ENCODE data around the gene TBCCD1. TPM values are rescaled to one million over a fixed set of nuclear protein-coding genes. Genes with fewer than 3 reads are reported as not detected.

TBCCD1 gene
- total and polyA plus RNA-seq, 8 donors, result 11.6 to 23.0 (median 19.2) TPM

DNA sequence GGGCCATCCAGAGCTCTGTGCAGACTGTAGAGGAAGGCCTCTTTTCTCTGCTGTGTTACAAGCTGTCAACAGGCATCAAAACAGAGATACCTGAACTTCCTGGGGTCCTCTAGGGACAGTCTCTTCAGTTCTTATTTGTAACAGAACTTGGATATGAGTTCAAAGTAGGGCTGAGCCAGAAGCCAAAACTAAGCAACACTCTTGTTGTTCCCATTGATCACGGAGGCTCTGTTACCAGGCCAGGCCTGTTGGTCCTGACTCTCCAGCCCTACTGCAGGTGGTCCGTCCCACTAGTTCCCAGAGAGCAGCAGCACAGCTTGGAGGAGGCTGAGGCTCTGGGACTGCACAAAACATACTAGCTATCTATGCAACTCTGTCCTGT lies 32.6 kb upstream of the TBCCD1 start:
- no peaks in the 10 kb centered on the region for H3K4me1 ChIP-seq
- no peak for ATAC-seq
- intact Hi-C loops (cut with DNase I), result no loop called here

DNA sequence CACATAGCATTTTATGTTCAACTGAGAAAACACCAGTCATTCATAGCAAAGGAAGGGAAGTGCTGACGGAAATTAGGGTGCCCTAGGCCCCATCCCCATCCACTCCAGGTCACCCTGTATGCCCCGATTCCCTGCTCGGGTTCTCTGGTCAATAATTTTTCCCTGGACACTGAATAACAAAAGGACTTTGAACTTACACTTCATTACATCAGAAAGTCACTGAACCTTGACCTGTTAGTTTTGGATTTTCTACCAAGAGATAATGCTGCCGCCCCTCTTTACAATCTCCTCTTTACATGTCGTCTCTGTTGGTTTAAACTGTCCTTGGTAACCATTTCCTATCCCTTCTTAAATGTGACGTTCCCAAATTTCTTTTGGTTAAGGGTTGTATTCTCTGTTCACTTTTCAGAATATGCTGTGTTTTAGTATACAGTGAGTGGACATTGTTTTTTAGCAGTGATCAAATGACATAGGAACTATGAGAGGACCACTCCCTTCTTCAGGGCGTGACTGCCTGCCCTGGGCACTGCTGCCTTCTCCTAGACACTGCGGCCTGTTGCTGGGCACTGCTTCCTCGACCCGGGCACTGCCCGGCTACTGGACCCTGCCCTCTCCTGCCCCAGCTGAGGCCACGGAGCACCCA lies 32.1 kb upstream of the TBCCD1 start:
- no peaks in the 10 kb centered on the region for H3K9me3 ChIP-seq
- intact Hi-C loops (cut with DNase I), result no loop called here
- TF ChIP-seq, protein P1, sequence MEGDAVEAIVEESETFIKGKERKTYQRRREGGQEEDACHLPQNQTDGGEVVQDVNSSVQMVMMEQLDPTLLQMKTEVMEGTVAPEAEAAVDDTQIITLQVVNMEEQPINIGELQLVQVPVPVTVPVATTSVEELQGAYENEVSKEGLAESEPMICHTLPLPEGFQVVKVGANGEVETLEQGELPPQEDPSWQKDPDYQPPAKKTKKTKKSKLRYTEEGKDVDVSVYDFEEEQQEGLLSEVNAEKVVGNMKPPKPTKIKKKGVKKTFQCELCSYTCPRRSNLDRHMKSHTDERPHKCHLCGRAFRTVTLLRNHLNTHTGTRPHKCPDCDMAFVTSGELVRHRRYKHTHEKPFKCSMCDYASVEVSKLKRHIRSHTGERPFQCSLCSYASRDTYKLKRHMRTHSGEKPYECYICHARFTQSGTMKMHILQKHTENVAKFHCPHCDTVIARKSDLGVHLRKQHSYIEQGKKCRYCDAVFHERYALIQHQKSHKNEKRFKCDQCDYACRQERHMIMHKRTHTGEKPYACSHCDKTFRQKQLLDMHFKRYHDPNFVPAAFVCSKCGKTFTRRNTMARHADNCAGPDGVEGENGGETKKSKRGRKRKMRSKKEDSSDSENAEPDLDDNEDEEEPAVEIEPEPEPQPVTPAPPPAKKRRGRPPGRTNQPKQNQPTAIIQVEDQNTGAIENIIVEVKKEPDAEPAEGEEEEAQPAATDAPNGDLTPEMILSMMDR (IDR thresholded peaks at IDR 0.05), result no peak
- DNase-seq (no peak), ATAC-seq (no peak)
- H3K27ac ChIP-seq, result no peak overlapping the region
- no peaks in the 10 kb centered on the region for H3K4me1 ChIP-seq
- H3K27me3 ChIP-seq, result no peaks in the 10 kb centered on the region
- H3K4me3 ChIP-seq, result no peak overlapping the region
- no peaks in the 10 kb centered on the region for H3K36me3 ChIP-seq

More for the DNA sequence above, 32.6 kb upstream of the TBCCD1 start:
- TF ChIP-seq, protein P1 (IDR thresholded peaks at IDR 0.05), result no peak
- no peak overlapping the region for H3K4me3 ChIP-seq
- no peaks in the 10 kb centered on the region for H3K27me3 ChIP-seq
- DNase-seq, result no peak
- no peaks in the 10 kb centered on the region for H3K36me3 ChIP-seq
- no peak overlapping the region for H3K27ac ChIP-seq
- no peaks in the 10 kb centered on the region for H3K9me3 ChIP-seq

DNA sequence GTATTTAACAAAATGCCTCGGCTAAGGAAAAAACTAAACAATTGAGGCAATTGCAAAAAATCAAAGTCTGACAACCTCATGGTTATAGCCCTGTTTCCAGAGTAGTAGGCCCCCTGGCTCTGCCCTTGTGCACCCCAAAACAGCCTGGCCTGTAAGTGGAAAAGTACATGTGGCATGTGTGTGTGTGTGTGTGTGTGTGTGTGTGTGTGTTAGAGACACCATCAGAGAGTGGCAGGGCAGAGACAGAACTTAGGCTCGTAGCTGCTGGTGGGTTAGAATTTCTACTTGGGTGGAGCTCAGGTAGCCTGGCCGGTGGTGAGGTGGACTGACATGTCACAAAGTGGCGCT lies 31.6 kb upstream of the TBCCD1 start:
- TF ChIP-seq, protein P1 (IDR thresholded peaks at IDR 0.05), result no peak
- H3K9me3 ChIP-seq, result no peaks in the 10 kb centered on the region
- no peaks in the 10 kb centered on the region for H3K36me3 ChIP-seq
- no peak for DNase-seq
- H3K27me3 ChIP-seq, result no peaks in the 10 kb centered on the region
- intact Hi-C loops (cut with DNase I), result no loop called here
- no peaks in the 10 kb centered on the region for H3K4me1 ChIP-seq
- no peak overlapping the region for H3K4me3 ChIP-seq
- no peak for ATAC-seq
- no peak overlapping the region for H3K27ac ChIP-seq

DNA sequence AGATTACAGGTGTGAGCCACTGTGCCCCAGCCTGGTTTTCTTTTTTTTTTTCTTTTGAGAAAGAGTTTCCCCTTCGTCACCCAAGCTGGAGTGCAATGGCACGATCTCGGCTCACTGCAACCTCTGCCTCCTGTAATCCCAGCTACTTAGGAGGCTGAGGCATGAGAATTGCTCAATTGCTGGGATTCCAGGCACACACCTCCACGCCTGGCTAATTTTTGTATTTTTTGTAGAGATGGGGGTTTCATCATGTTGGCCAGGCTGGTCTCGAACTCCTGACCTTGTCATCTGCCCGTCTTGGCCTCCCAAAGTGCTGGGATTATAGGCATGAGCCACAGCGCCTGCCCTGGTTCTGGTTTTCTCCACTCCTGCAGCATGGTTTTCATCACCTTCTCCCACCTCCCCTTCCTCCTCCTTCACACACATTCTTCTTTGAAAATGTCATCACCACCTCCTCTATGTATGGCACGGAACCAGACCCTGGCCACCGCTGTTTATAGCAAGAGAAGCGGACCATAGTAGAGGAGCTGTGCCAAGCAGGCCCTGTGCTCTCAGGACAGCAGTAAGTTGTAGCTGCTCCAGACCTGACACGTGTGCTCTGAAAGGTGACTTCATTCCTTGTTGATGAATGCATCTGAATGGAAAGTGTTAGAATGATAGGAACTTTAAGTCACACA lies 31.1 kb upstream of the TBCCD1 start:
- no peak for DNase-seq
- ATAC-seq, result peak; percentile 45

More for the DNA sequence above, 31.1 kb upstream of the TBCCD1 start:
- H3K4me3 ChIP-seq, result no peak overlapping the region
- no peaks in the 10 kb centered on the region for H3K27me3 ChIP-seq
- no peaks in the 10 kb centered on the region for H3K9me3 ChIP-seq
- TF ChIP-seq, protein P1 (IDR thresholded peaks at IDR 0.05), result no peak
- H3K27ac ChIP-seq, result no peak overlapping the region
- no peaks in the 10 kb centered on the region for H3K36me3 ChIP-seq
- no peaks in the 10 kb centered on the region for H3K4me1 ChIP-seq
- intact Hi-C loops (cut with DNase I), result no loop called here
